Measurements from ENCODE around the gene CAMTA1.

DNA sequence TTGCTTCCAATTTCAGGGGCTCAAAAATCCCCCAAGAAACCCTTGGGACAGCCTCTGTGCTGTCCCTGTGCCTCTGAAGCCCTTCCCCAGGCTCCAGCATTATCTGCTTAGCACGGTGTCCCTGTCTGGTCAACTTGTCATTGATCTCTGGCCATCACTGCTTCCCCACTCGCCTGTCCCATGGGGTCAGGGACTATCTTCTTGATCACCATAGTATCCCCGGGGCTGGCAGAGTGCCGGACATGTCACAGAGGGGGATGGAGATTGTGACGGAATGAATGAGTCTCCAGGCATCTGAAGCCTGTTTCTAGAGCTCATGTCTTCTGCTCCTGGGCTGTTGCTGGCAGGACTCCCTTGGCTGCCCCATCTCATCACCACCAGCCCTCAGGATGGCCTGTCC is 886.4 kb downstream of the CAMTA1 start:
- TF ChIP-seq EZH2 (IDR thresholded peaks at IDR 0.05; ENCODE audit: insufficient read depth, low read length) = no peak
- TF ChIP-seq, protein P1, sequence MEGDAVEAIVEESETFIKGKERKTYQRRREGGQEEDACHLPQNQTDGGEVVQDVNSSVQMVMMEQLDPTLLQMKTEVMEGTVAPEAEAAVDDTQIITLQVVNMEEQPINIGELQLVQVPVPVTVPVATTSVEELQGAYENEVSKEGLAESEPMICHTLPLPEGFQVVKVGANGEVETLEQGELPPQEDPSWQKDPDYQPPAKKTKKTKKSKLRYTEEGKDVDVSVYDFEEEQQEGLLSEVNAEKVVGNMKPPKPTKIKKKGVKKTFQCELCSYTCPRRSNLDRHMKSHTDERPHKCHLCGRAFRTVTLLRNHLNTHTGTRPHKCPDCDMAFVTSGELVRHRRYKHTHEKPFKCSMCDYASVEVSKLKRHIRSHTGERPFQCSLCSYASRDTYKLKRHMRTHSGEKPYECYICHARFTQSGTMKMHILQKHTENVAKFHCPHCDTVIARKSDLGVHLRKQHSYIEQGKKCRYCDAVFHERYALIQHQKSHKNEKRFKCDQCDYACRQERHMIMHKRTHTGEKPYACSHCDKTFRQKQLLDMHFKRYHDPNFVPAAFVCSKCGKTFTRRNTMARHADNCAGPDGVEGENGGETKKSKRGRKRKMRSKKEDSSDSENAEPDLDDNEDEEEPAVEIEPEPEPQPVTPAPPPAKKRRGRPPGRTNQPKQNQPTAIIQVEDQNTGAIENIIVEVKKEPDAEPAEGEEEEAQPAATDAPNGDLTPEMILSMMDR (IDR thresholded peaks at IDR 0.05; ENCODE audit: insufficient read depth, low read depth, low read length) = no peak

Data from astrocyte (in vitro differentiated cells and primary cell).